Heart left ventricle (tissue), 16 donors: ENCODE measurements around the gene ASTN2. TPM values are rescaled to one million over a fixed set of nuclear protein-coding genes. Genes with fewer than 3 reads are reported as not detected.
"Not testable (repeated sequence)": the region's sequence is repeated elsewhere in the genome, so short reads cannot be mapped to it uniquely, and the experiment has no call there.

Experiments
- ATAC-seq, 4 donors: fragments of 200-7000 bp; cut with Tn5 transposase; one replicate each; pipeline ENCODE4 v1.9.1; 2020 to 2022; ENCODE audit warnings: moderate library complexity in 4 of 4, mild to moderate bottlenecking in 3 of 4, moderate number of reproducible peaks in 1 of 4
- DNase-seq, 5 donors: peaks; one replicate each; pipeline ENCODE4 v3.0.0-alpha.2; 2020
- H3K27ac ChIP-seq, 12 donors: fragments of 200-600 bp; sonication (generic) in 4 of 12; one replicate each; pipeline versions ENCODE4 v1.5.0 to v1.8.0; 2016 to 2022; ENCODE audit warnings: mild to moderate bottlenecking in 2 of 12
- H3K27me3 ChIP-seq, 9 donors: fragments of 200-600 bp; sonication (generic) in 2 of 9; one replicate each; pipeline versions ENCODE4 v1.5.1 to v1.8.0; 2016 to 2022; ENCODE audit warnings: mild to moderate bottlenecking in 3 of 9
- H3K36me3 ChIP-seq, 9 donors: fragments of 200-600 bp; sonication (generic) in 2 of 9; one replicate each; pipeline versions ENCODE4 v1.5.0 to v1.8.0; 2018 to 2022; ENCODE audit warnings: mild to moderate bottlenecking in 2 of 9
- H3K4me1 ChIP-seq, 12 donors: fragments of 200-600 bp; sonication (generic) in 4 of 12; one replicate each; pipeline versions ENCODE4 v1.5.0 to v1.8.0; 2016 to 2022; ENCODE audit warnings: mild to moderate bottlenecking in 3 of 12
- H3K4me3 ChIP-seq, 12 donors: fragments of 200-600 bp; sonication (generic) in 4 of 12; one replicate each; pipeline versions ENCODE4 v1.5.0 to v1.8.0; 2017 to 2022; ENCODE audit warnings: mild to moderate bottlenecking in 9 of 12, moderate library complexity in 4 of 12
- H3K9me3 ChIP-seq, 12 donors: fragments of 200-600 bp; sonication (generic) in 4 of 12; one replicate each; pipeline versions ENCODE4 v1.5.0 to v1.8.0; 2016 to 2022; ENCODE audit warnings: mild to moderate bottlenecking in 1 of 12
- POLR2A ChIP-seq, 2 donors: fragments of 450-650 bp; IDR thresholded peaks; one replicate each; pipeline ENCODE4 v1.6.1; 2017; ENCODE audit warnings: antibody characterized with exemption in 2 of 2, mild to moderate bottlenecking in 2 of 2, moderate library complexity in 2 of 2
- WGBS, 4 donors: extraction: QIAGEN DNeasy Blood & Tissue Kit in 2 of 4; methylation state at CpG; one replicate each; pipeline versions ENCODE4 v1.1.5 to v1.1.7; 2013 to 2018; 5-methylcytosine and 5-hydroxymethylcytosine counted together
- intact Hi-C, 10 donors: fragments of 100-400 bp; cut with DNase I; formaldehyde crosslinking; loops; one replicate each; pipeline versions ENCODE4 v1.11.1 to v1.14.2; 2022
- polyA plus RNA-seq, 2 donors: library from polyadenylated mRNA; stranded (reverse); fragments of 200-250 nt; gene quantifications; one replicate each; pipeline ENCODE4 v1.2.3, GENCODE V29; 2013
- total RNA-seq, 9 donors: library from RNA; depleted of rRNA in 2 of 9; stranded (reverse); fragments of >200 nt in 2 of 9; fragmentation: NEBNext Ultra II Directional in 3 of 9; extraction: Animal tissue kit (Norgen Biotek cat#: 25700) in 3 of 9; gene quantifications; one replicate each; pipeline versions ENCODE4 v1.1.0 to v1.2.4, GENCODE V29; 2016 to 2023
- TF ChIP-seq, protein P1 (sequence below), 12 donors: fragments of 200-600 bp; sonication (generic) in 4 of 12; IDR thresholded peaks; one replicate each; pipeline versions ENCODE4 v1.5.0 to v1.8.0; 2018 to 2022; ENCODE audit warnings: antibody characterized with exemption in 12 of 12, mild to moderate bottlenecking in 5 of 12
- donor health status: ischemic (EF 13 %, LVEDD 7.1; RV severe dilation, severe dysfunction).
- donor health status: healthy with polysubstance abuse.
- donor health status: DM: no; HTN: yes; CAD: no.
- donor health status: DM: no; HTN: no; CAD: no.
- donor health status: ischemic (EF 25% LVEDD 6.9; RV normal size, moderate dysfunction).
- donor health status: ischemic (EF 25% LVEDD 5.7; RV mildly dilated, moderate dysfunction).
- donor health status: healthy.
- donor health status: DM: yes; HTN: yes; CAD: no.
- donor health status: ischemic (EF 35%, LVEDD 5.7; RV mildly dilated, moderate dysfunction).
- donor health status: nonischemic (EF 11% LVEDD 7.7; RV severe dilation, severe dysfunction).
- donor health status: DM: yes; HTN: yes; CAD: no.
- donor health status: PGD.
- donor health status: ischemic (EF 29% LVEDD 5.4; RV normal size, mild dysfunction).
- donor health status: nonischemic (EF 23%, LVEDD 6.1; RV moderate dilation, normal function).

The ASTN2 gene
- total and polyA plus RNA-seq, 11 donors = 2.5 to 6.0 (median 3.5) TPM

GRCh38 chr9:116461632-116462031 lies 953.2 kb downstream of the ASTN2 start:
- DNase-seq (no peak), ATAC-seq (no peak)
- peaks cover 0 to 12% (median 2%) of the 10 kb centered on the region in 12 donors for H3K9me3 ChIP-seq
- no peaks in the 10 kb centered on the region for H3K4me1 ChIP-seq
- no peaks in the 10 kb centered on the region for H3K27me3 ChIP-seq
- no peaks in the 10 kb centered on the region for H3K36me3 ChIP-seq
- no peak for TF ChIP-seq POLR2A (IDR thresholded peaks at IDR 0.05)
- TF ChIP-seq, protein P1, sequence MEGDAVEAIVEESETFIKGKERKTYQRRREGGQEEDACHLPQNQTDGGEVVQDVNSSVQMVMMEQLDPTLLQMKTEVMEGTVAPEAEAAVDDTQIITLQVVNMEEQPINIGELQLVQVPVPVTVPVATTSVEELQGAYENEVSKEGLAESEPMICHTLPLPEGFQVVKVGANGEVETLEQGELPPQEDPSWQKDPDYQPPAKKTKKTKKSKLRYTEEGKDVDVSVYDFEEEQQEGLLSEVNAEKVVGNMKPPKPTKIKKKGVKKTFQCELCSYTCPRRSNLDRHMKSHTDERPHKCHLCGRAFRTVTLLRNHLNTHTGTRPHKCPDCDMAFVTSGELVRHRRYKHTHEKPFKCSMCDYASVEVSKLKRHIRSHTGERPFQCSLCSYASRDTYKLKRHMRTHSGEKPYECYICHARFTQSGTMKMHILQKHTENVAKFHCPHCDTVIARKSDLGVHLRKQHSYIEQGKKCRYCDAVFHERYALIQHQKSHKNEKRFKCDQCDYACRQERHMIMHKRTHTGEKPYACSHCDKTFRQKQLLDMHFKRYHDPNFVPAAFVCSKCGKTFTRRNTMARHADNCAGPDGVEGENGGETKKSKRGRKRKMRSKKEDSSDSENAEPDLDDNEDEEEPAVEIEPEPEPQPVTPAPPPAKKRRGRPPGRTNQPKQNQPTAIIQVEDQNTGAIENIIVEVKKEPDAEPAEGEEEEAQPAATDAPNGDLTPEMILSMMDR (IDR thresholded peaks at IDR 0.05) = no peak
- 95 to 99% (median 97%) methylated on average over 3 of the region's 3 CpGs for WGBS, 4 donors
- H3K27ac ChIP-seq = no peak overlapping the region
- H3K4me3 ChIP-seq = no peak overlapping the region
- intact Hi-C loops = no loop called here

GRCh38 chr9:116460026-116460425 lies 954.8 kb downstream of the ASTN2 start:
- Histone ChIP-seq H3K36me3 (no peaks in the 10 kb centered on the region), H3K27me3 (no peaks in the 10 kb centered on the region), H3K4me3 (no peak overlapping the region), H3K27ac (no peak overlapping the region), H3K4me1 (no peaks in the 10 kb centered on the region), H3K9me3 (peaks cover 0 to 19% (median 9%) of the 10 kb centered on the region in 12 donors)
- intact Hi-C loops = no loop called here
- DNase-seq = no peak
- WGBS, 4 donors = 55 to 87% (median 85%) methylated on average over 2 of the region's 2 CpGs
- no peak for ATAC-seq
- TF ChIP-seq, protein P1 (IDR thresholded peaks at IDR 0.05) = no peak
- no peak for TF ChIP-seq POLR2A (IDR thresholded peaks at IDR 0.05)

GRCh38 chr9:116459576-116459975 lies 955.3 kb downstream of the ASTN2 start:
- WGBS, 4 donors = 87 to 93% (median 90%) methylated on average over 3 of the region's 3 CpGs
- no peak for ATAC-seq
- intact Hi-C loops = no loop called here
- Histone ChIP-seq H3K27me3 (no peaks in the 10 kb centered on the region), H3K4me3 (no peak overlapping the region), H3K4me1 (no peaks in the 10 kb centered on the region), H3K27ac (no peak overlapping the region), H3K36me3 (no peaks in the 10 kb centered on the region), H3K9me3 (peaks cover 0 to 19% (median 9%) of the 10 kb centered on the region in 12 donors)
- no peak for DNase-seq
- TF ChIP-seq, protein P1 (IDR thresholded peaks at IDR 0.05) = no peak
- no peak for TF ChIP-seq POLR2A (IDR thresholded peaks at IDR 0.05)

DNA sequence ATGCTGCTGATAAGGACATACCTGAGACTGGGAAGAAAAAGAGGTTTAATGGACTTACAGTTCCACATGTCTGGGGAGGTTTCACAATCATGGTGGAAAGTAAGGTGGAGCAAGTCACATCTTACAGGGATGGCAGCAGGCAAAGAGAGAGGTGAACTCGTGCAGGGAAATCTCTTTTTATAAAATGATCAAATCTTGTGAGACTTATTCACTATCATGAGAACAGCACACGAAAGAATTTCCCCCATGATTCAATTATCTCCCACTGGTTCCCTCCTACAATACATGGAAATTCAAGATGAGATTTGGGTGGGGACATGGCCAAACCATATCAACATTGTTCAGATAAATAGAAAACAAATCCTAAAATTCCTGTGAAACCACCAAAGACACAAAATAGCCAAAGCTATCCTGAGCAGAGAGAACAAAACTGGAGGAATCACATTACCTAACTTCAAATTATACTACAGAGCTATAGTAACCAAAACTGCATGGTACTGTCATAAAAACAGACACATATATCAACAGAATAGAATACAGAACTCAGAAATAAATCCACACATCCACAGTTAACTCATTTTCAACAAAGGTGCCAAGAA lies 958.3 kb downstream of the ASTN2 start:
- ATAC-seq (no peak), DNase-seq (no peak)
- Histone ChIP-seq H3K27ac (no peak overlapping the region), H3K4me1 (no peaks in the 10 kb centered on the region), H3K27me3 (no peaks in the 10 kb centered on the region), H3K9me3 (peaks cover 0 to 19% (median 9%) of the 10 kb centered on the region in 12 donors), H3K4me3 (no peak overlapping the region), H3K36me3 (no peaks in the 10 kb centered on the region)
- WGBS, 4 donors = 78 to 92% (median 89%) methylated on average over 2 of the region's 2 CpGs
- intact Hi-C loops = no loop called here
- TF ChIP-seq, protein P1 (IDR thresholded peaks at IDR 0.05) = no peak
- TF ChIP-seq POLR2A (IDR thresholded peaks at IDR 0.05) = no peak

DNA sequence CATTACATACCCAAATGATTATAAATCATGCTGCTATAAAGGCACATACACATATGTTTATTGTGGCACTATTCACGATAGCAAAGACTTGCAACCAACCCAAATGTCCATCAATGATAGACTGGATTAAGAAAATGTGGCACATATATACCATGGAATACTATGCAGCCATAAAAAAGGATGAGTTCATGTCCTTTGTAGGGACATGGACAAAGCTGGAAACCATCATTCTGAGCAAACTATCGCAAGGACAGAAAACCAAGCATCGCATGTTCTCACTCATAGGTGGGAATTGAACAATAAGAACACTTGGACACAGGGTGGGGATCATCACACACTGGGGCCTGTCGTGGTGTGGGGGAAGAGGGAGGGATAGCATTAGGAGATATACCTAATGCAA lies 960.3 kb downstream of the ASTN2 start:
- H3K27ac ChIP-seq, H3K27me3 ChIP-seq, H3K4me3 ChIP-seq, H3K4me1 ChIP-seq, intact Hi-C loops, H3K36me3 ChIP-seq, ATAC-seq, DNase-seq: not testable (repeated sequence)
- 90 to 95% (median 93%) methylated on average over 4 of the region's 4 CpGs for WGBS, 4 donors
- H3K9me3 ChIP-seq = peaks cover 0 to 19% (median 9%) of the 10 kb centered on the region in 12 donors
